Right ventricle myocardium superior (tissue), 1 donor: ENCODE results near the gene SHROOM4. TPM values are rescaled to one million over a fixed set of nuclear protein-coding genes. Genes with fewer than 3 reads are reported as not detected.
A peak's percentile ranks its signal among the peaks of the same experiment; 100 is the strongest.

ENCODE experiments used
- ATAC-seq: fragments of 200-7000 bp; cut with Tn5 transposase; one replicate; pipeline ENCODE4 v1.9.1; 2020; ENCODE audit warnings: mild to moderate bottlenecking; ENCODE audit not compliant: poor library complexity
- DNase-seq: peaks from one replicate; pipeline ENCODE4 v3.0.0-alpha.2; 2020
- intact Hi-C: fragments of 100-400 bp; cut with DNase I; formaldehyde crosslinking; loops from one replicate; pipeline ENCODE4 v1.11.2; 2022
- long read RNA-seq: library from polyadenylated mRNA; unstranded; transcript quantifications from one replicate; pipeline ENCODE4 v2.0.0, GENCODE V29; 2021
- total RNA-seq: library from RNA; stranded (reverse); fragmentation: NEBNext Ultra II Directional; extraction: Animal tissue kit (Norgen Biotek cat#: 25700); gene quantifications from one replicate; pipeline ENCODE4 v1.2.1, GENCODE V29; 2021
- donor health status: DM: no; HTN: yes; CAD: no; lungs with severe emphysema.

Gene SHROOM4
- 9.4 TPM for total RNA-seq
- long read RNA-seq, partial matches to known transcripts: 2 of 3 reads
- long read RNA-seq, other reads (novel, unspliced or antisense): 1 of 3 reads

DNA sequence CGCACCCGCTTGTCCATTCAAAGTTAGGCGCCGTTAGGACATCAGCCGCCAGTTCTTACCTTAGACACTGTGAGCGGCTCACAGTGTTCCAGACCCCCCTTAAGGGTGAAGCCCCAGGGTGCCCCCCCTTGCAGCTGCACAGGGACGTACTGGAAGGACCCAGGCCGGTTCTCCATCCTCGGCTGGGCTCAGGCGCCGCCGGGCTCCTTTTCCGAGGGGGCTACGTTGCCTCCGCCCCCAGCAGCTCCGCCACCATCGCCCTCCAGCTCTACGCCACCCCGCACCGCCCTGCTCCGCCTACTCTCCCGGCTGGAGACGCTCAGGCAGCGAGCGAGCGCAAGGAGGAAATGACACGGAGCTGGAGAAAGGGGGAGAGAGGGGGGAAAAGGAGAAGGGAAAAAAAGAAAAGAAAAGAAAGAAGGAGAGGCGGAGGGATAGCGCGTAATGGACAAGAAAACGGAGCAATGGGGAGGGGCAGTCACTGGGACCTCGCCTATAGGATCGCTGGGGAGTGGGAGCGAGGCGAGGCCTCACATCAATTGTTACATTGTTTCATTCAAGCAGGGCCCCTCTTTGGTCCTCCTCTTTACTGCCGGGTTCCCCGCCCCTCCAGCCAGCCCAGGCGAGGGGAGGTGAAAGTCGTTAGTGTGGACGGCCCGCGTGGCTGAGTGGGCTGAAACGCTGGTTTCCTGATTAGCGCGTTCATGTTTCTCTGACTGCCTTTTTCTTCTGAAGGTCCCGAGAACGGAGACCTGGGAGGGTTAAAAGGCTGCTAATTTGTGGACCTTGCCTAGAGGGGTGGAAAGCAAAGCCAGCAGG lies at the start of gene SHROOM4:
TSS of gene SHROOM4 (minus strand) at position 352 of the 819 bp plus-strand sequence. CDS start at position 176, 176 bp downstream.
- intact Hi-C loops: no loop called here
- peak; percentile 95 for ATAC-seq
- DNase-seq: peak; percentile 69

GRCh38 chrX:50863471-50863870 lies 49.5 kb upstream of the SHROOM4 start:
- intact Hi-C loops: no loop called here
- DNase-seq (no peak), ATAC-seq (no peak)

- intact Hi-C loops: no loop called here
- no peak for ATAC-seq
- DNase-seq: no peak
These were observed 46.5 kb upstream of the SHROOM4 start for GRCh38 chrX:50860518-50860917.

DNA sequence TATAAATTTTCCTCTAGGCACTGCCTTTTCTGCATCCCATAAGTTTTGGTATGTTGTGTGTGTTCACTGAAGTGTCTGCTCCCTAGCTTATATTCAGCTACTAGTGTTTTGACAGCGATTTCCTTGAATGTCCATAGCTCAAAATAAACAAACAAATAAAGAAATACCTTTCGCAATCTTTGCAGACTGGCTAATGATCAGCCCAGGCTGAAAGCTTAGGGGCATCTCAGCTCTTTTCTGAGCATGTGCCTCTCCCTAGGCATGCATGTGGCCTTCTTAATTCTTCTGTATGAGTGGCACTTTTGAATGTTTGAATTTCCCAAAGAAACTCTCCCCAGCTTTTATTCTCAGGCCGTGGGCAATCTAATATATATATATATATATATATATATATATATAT lies 44.6 kb upstream of the SHROOM4 start:
- intact Hi-C loops: no loop called here
- DNase-seq: no peak

DNA sequence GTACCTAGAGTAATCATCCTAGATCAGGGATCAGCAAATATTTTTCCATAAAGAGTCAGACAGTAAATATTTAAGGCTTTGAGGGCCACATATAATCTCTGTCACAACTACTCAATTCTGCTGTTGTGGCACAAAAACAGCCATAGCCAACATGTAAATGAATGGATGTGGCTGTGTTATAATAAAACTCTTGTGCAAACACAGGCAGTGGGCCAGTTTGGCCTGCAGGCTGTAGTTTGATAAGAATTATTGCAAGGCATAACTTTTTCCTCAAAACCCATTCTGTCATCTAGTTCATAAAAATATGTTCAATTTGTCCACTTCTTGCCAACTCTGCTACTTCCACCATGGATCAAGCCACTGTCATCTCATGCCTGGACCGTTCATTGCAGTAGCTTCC lies 39.4 kb upstream of the SHROOM4 start:
- ATAC-seq: no peak
- DNase-seq: peak; percentile 37
- intact Hi-C loops: no loop called here

More for the DNA sequence above, 44.6 kb upstream of the SHROOM4 start:
- ATAC-seq: no peak

- no peak for DNase-seq
- ATAC-seq: no peak
- intact Hi-C loops: no loop called here
These were observed 38.5 kb upstream of the SHROOM4 start for GRCh38 chrX:50852524-50852923.

DNA sequence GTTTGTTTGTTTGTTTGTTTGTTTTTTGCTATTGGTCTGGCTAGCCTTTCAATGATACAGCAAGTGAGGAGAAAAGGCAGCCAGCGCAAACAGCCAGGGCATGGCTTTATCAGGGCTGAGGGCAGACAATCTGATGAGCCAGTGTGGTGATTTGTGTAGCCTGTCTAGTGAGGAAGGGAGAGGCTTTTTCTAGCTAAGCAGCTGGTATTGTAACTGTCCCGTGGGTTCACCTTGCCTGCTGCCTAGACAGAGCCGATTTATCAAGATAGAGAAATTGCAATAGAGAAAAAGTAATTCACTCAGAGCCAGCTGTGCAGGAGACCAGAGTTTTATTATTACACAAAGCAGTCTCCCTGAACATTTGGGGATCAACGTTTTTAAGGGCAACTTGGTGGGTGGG lies 28.2 kb upstream of the SHROOM4 start:
- ATAC-seq (no peak), DNase-seq (no peak)
- intact Hi-C loops: no loop called here

DNA sequence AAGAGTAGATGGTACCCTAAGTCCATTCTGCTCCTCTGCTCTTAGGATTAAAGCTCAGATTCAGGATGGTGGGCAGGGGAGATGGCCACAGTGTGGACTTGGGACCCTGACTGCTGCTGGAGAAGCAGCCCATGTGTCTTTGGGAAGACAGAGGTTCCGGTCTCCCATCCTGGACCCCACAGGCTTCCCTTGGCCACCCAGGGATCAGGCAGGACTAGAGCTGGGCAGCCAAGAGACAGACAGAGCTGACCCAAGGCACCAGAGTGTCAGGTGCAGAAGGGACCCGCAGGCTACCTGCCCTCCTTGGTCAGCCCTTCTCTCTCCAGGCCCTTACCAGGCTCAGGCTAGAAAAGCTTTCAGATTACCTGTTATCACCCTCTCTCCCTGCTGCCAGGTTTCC lies 25.7 kb upstream of the SHROOM4 start:
- DNase-seq (no peak), ATAC-seq (no peak)
- intact Hi-C loops: no loop called here

DNA sequence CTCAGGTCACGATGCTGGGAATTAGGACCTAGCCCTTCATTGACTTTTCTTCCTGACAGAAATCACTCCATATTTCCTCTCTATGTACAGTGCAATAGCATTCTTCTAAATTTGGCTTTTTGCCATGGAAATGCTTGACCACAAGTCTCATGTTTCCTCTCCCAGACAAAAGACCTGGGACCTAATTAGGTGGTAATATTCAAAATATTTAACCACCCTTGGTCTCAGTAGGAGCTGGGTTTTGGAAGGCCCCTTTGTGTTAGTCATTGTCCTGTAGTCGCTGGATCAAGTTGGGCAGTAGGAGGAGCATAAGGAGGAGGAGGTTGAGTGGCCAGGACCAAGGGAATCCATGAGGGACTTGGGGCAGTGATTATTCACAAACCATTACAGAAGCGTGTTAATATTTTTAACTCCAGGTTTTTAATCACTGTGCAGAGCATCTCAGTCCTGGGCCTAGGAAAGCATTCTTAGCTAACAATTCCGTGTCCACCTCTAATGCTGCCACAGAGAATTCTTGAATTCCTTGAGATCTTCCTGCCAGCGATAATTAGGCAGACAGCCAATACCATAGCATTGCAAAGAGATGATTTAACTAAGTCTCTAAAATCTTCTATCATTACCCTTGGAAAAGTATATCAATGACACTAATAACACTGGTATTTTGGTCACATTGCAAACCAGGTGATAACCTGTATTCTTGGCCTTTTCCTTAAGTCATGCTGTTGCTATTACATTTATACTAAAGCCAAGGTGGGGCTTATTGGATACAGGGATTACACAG lies 25.0 kb upstream of the SHROOM4 start:
- no peak for ATAC-seq
- intact Hi-C loops: no loop called here
- no peak for DNase-seq

GRCh38 chrX:50827996-50828395 lies 14.0 kb upstream of the SHROOM4 start:
- intact Hi-C loops: no loop called here
- DNase-seq (no peak), ATAC-seq (no peak)

DNA sequence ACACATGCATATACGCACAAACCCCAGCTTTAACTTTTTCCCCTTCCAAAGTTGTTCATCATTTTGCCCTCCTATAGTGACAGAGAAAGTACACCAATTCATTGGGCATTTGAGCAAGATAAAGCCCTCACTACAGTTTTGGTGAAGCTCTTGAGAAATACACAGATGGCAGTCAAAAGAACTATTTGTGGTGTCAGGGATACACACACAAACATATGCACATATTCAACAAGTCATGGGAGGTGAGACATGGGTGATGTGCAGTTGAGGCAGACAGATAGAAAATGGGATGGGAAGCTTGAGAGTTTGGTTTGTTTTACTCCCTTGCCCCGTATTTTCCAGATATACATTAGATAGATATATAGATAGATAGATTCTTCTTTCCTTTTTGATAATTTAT lies 11.8 kb upstream of the SHROOM4 start:
- no peak for DNase-seq
- ATAC-seq: no peak
- intact Hi-C loops: no loop called here

DNA sequence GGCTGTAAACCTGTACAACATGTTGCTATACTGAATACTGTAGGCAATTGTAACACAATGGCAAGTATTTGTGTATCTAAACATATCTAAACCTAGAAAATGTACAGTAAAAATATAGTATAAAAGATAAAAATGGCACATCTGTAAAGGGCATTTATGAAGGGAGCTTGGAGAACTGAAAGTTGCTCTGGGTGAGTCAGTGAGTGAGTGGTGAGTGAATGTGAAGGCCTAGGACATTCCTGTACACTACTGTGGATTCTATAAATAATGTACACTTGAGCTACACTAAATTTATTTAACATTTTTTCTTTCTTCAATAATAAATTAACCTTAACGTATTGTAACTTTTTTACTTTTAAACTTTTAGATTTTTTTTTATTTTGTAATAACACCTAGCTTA lies 5.0 kb upstream of the SHROOM4 start:
- DNase-seq (no peak), ATAC-seq (no peak)
- intact Hi-C loops: no loop called here

GRCh38 chrX:50815120-50815519 lies 1.1 kb upstream of the SHROOM4 start:
- no peak for DNase-seq
- ATAC-seq: no peak
- intact Hi-C loops: no loop called here

- no peak for DNase-seq
- ATAC-seq: no peak
- intact Hi-C loops: no loop called here
These were observed 707 bp upstream of the SHROOM4 start for GRCh38 chrX:50814701-50815100.

- intact Hi-C loops: no loop called here
- DNase-seq (peak; percentile 57), ATAC-seq (peak; percentile 78)
These were observed 775 bp downstream of the SHROOM4 start for GRCh38 chrX:50812995-50813842.

GRCh38 chrX:50805276-50805675 lies 8.7 kb downstream of the SHROOM4 start:
- ATAC-seq: no peak
- no peak for DNase-seq
- intact Hi-C loops: no loop called here

DNA sequence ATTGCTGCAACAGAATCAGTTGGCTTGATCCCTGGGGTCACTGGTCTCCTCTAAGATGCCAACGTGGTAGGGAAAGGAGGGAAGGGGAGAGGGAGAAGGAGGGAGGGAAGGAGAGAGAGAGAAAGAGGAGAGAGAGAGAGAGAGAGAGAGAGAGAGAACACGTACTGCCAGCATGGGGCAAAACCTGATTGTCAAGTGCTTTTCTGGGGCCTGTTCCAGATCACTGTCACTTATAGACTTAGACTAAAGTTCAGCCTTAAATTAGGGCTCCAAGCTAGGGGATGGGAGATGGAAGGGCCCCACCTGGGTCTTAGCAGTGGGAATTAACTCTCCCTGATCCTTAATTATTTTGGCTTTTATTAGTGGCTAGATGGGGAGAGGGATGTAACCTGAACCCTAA lies 12.9 kb downstream of the SHROOM4 start:
- intact Hi-C loops: no loop called here
- ATAC-seq (peak; percentile 73), DNase-seq (no peak)

GRCh38 chrX:50799531-50799961 lies 14.4 kb downstream of the SHROOM4 start:
- DNase-seq: no peak
- no peak for ATAC-seq
- intact Hi-C loops: no loop called here

DNA sequence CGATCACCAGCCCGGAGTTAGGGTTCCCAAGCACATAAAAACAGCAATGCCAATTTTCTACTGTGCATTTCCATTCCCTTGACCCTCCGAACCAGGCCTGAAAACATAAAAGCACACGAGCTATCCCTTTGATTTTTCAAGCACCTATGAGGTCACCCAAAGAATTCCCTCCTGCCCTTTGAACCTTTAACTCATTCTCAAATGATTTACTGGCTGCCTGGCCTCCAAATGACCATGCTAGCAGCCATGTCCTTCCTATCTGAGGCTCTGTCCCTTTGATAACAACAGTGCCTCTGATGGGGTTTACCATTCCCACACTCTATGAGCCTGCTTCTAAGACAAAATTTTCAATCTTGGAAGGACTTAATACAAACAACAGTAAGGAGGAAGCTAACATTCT lies 15.2 kb downstream of the SHROOM4 start:
- no peak for DNase-seq
- ATAC-seq: no peak
- intact Hi-C loops: no loop called here
